Measurements from ENCODE around the gene FREY1. TPM values are rescaled to one million over a fixed set of nuclear protein-coding genes. Genes with fewer than 3 reads are reported as not detected.

Gene FREY1
- total RNA-seq, 1 donor from 2014 or later, result 1.3 TPM

DNA sequence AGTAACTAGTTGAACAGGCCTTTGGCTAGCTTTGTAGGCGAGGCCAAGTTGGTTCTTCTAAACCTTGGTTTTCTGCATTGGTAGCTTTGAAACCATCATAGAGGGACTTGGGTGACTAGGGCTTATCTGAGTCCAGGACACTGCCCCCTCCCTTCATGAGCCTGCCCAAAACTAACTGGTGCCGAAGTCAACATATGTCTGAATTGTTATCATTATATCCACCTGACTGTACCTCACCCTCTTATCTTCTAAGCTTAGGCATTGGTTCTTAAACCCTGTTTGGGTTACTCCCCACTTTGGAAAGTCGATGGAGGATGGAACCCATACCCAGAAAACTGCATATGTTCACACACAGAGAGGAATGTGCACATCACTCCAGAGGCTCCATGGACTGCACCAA is 29.2 kb downstream of the FREY1 start:
- DNase-seq (ENCODE audit: low read depth), result no peak
- TF ChIP-seq, protein P1, sequence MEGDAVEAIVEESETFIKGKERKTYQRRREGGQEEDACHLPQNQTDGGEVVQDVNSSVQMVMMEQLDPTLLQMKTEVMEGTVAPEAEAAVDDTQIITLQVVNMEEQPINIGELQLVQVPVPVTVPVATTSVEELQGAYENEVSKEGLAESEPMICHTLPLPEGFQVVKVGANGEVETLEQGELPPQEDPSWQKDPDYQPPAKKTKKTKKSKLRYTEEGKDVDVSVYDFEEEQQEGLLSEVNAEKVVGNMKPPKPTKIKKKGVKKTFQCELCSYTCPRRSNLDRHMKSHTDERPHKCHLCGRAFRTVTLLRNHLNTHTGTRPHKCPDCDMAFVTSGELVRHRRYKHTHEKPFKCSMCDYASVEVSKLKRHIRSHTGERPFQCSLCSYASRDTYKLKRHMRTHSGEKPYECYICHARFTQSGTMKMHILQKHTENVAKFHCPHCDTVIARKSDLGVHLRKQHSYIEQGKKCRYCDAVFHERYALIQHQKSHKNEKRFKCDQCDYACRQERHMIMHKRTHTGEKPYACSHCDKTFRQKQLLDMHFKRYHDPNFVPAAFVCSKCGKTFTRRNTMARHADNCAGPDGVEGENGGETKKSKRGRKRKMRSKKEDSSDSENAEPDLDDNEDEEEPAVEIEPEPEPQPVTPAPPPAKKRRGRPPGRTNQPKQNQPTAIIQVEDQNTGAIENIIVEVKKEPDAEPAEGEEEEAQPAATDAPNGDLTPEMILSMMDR (IDR thresholded peaks at IDR 0.05; ENCODE audit: insufficient read depth, low read length, severe bottlenecking), result no peak
- Histone ChIP-seq H3K27me3 (ENCODE audit: control insufficient read depth, insufficient read depth, low read length) (no peaks in the 10 kb centered on the region), H3K4me3 (ENCODE audit: low read depth, low read length) (no peak overlapping the region), H3K36me3 (ENCODE audit: control insufficient read depth, insufficient read depth, low read length) (peaks cover 6% of the 10 kb centered on the region)
- no peak for FAIRE-seq

DNA sequence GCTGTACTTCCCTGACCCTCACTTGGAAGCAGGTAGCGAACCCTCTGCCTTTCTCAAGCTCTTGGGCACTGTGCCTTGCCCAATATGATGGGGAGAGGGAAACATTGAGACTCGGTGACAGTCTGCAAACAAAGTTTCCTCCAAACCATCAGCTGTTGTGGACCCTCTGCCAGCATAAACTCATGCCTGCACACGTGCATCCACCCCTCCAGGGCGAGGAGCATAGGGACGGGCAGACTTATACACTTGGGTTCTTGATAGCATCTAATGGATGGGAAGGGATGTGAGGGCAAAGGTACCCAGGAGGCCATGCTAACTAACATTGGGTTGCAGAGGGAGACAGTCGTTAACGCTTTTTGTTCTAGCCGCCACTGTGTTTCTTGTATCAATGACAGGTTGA is 29.9 kb downstream of the FREY1 start:
- FAIRE-seq (no peak), DNase-seq (ENCODE audit: low read depth) (no peak)
- TF ChIP-seq, protein P1 (IDR thresholded peaks at IDR 0.05; ENCODE audit: insufficient read depth, low read length, severe bottlenecking), result no peak
- Histone ChIP-seq H3K27me3 (ENCODE audit: control insufficient read depth, insufficient read depth, low read length) (no peaks in the 10 kb centered on the region), H3K4me3 (ENCODE audit: low read depth, low read length) (no peak overlapping the region), H3K36me3 (ENCODE audit: control insufficient read depth, insufficient read depth, low read length) (peaks cover 6% of the 10 kb centered on the region)

DNA sequence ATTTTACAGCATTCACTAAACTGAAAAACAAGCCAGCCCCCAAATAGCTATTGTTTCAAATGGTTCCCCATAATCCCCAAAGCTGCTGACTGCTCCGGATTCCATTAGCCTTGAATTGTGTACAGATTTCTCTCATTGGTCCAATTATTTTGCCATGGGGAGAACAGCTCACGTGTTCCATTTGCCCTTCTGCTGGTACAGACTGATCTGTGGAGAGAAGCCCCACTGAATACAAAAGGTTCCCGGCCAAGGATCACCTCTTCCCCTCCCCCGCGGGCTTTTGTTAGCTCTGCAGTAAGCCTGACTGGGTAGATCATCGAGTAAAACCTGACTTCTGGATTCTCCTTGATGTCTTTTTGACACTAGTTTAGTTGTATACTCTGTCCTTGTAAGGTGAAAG is 30.7 kb downstream of the FREY1 start:
- H3K4me3 ChIP-seq (ENCODE audit: low read depth, low read length), result no peak overlapping the region
- peaks cover 10% of the 10 kb centered on the region for H3K36me3 ChIP-seq (ENCODE audit: control insufficient read depth, insufficient read depth, low read length)
- H3K27me3 ChIP-seq (ENCODE audit: control insufficient read depth, insufficient read depth, low read length), result no peaks in the 10 kb centered on the region
- no peak for FAIRE-seq
- TF ChIP-seq, protein P1 (IDR thresholded peaks at IDR 0.05; ENCODE audit: insufficient read depth, low read length, severe bottlenecking), result no peak
- no peak for DNase-seq (ENCODE audit: low read depth)

DNA sequence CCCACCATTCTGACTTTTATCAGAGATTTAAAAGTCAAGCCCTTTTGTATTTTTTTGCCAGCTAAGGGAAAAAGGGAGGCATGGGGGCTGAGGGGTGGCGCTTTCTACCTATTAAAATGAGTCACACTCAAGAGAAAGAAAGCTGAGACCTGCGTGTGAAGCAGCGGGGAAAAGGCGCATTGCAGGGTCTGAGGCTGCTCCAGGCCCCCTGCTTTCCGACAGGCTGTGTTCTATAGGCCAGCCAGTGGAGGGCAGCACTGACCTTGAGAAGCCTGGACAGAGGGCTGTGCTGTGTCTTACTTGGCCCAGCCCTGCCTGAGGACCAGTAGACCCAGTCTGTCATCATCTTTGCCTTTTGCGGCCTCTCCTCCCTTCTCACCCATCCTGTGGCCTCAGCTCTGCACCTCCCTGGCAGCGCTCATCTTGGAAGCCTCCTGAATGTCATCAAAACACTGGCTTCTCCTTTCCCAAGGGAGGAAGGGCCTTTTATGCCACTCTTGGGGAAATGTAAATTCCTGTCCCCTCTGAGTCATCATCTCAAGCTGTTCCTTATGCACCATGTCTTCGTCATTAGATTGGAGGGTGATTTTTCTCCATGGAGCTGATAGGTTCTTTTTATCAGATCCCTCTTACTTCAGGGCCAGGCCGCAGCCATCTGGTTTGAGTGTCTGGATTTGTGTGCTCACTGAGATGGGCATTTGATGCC is 34.3 kb downstream of the FREY1 start:
- Histone ChIP-seq H3K36me3 (ENCODE audit: control insufficient read depth, insufficient read depth, low read length) (peaks cover 28% of the 10 kb centered on the region), H3K4me3 (ENCODE audit: low read depth, low read length) (no peak overlapping the region), H3K27me3 (ENCODE audit: control insufficient read depth, insufficient read depth, low read length) (no peaks in the 10 kb centered on the region)
- FAIRE-seq (no peak), DNase-seq (ENCODE audit: low read depth) (peak; percentile 74)
- TF ChIP-seq, protein P1 (IDR thresholded peaks at IDR 0.05; ENCODE audit: insufficient read depth, low read length, severe bottlenecking), result peak; percentile 84

DNA sequence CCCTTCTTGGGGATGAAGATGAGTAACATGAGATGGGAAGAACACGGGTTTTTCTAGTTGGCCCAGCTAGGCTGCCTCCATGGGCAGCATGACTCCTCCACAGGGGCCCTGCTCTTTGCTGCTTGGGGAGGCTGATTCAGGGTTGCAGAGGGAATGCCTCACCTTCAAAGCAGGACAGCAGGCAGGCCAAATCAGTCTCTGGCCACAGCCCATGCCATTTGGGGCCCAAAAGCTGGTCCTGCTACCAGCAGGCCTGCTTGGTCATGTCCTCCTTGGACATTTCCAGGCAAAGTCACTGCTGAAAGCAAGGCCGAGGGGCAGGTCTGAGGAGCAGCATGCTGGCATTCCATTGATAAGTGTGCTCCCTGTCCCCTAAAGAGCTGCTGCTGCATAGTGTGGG is 35.4 kb downstream of the FREY1 start:
- DNase-seq (ENCODE audit: low read depth) (no peak), FAIRE-seq (no peak)
- no peak overlapping the region for H3K4me3 ChIP-seq (ENCODE audit: low read depth, low read length)
- TF ChIP-seq, protein P1 (IDR thresholded peaks at IDR 0.05; ENCODE audit: insufficient read depth, low read length, severe bottlenecking), result no peak
- no peaks in the 10 kb centered on the region for H3K27me3 ChIP-seq (ENCODE audit: control insufficient read depth, insufficient read depth, low read length)
- peaks cover 31% of the 10 kb centered on the region for H3K36me3 ChIP-seq (ENCODE audit: control insufficient read depth, insufficient read depth, low read length)

DNA sequence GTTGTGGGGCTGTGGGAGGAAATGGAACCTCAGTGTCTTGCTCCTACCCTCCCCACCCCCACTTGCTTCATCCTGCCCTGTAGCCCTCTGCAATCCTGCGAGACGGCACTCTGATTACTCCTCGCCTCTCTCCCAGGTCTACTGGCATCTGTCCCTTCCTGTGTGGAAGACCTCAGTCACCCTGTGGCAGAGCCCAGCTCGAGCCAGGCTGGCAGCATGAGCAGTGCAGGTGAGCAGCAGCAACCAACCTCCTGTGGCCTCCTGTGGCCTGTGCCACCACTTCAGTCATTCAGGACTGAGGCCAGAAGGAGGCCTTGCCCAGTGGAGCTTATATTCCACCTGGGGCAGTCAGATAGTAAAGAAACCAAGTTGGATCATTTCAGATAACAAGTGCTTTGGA is 36.4 kb downstream of the FREY1 start:
- H3K36me3 ChIP-seq (ENCODE audit: control insufficient read depth, insufficient read depth, low read length), result peaks cover 34% of the 10 kb centered on the region
- TF ChIP-seq, protein P1 (IDR thresholded peaks at IDR 0.05; ENCODE audit: insufficient read depth, low read length, severe bottlenecking), result no peak
- no peak for FAIRE-seq

More for the DNA sequence above, 36.4 kb downstream of the FREY1 start:
- DNase-seq (ENCODE audit: low read depth), result no peak
- H3K4me3 ChIP-seq (ENCODE audit: low read depth, low read length), result no peak overlapping the region
- H3K27me3 ChIP-seq (ENCODE audit: control insufficient read depth, insufficient read depth, low read length), result no peaks in the 10 kb centered on the region
